MM.1S (cell line): ENCODE results near the gene CPXM2.

Source experiments
- DNase-seq: peaks from one replicate; pipeline ENCODE4 v3.0.0-alpha.2; 2015
- H2AFZ ChIP-seq: fragments of 300-600 bp; sonication (generic); 2 replicates; pipeline ENCODE4 v1.6.0; 2016; ENCODE audit warnings: antibody characterized with exemption, low read length
- H3F3A ChIP-seq: fragments of 300-600 bp; sonication (generic); 2 replicates; pipeline ENCODE4 v1.6.1; 2016; ENCODE audit warnings: mild to moderate bottlenecking, antibody characterized with exemption, low read length, moderate library complexity, mixed read lengths; ENCODE audit not compliant: insufficient read depth
- H3K27ac ChIP-seq: fragments of 300-600 bp; sonication (generic); 2 replicates; pipeline ENCODE4 v1.5.1; 2016; ENCODE audit warnings: mild to moderate bottlenecking, low read length
- H3K27me3 ChIP-seq: fragments of 300-600 bp; sonication (generic); replicated peaks from 2 replicates; pipeline ENCODE4 v1.6.0; 2016; ENCODE audit warnings: low read length; ENCODE audit not compliant: insufficient read depth
- H3K36me3 ChIP-seq: fragments of 300-600 bp; sonication (generic); replicated peaks from 2 replicates; pipeline ENCODE4 v1.6.1; 2016; ENCODE audit warnings: mild to moderate bottlenecking, low read length, mixed read lengths; ENCODE audit not compliant: insufficient read depth
- H3K4me1 ChIP-seq: fragments of 300-600 bp; sonication (generic); 2 replicates; pipeline ENCODE4 v1.6.1; 2016; ENCODE audit warnings: low read length, mixed read lengths
- H3K4me2 ChIP-seq: fragments of 300-600 bp; sonication (generic); 2 replicates; pipeline ENCODE4 v1.6.0; 2016; ENCODE audit warnings: low read depth, low read length
- H3K4me3 ChIP-seq: fragments of 300-600 bp; sonication (generic); 2 replicates; pipeline ENCODE4 v1.5.1; 2016; ENCODE audit warnings: low read length, mixed read lengths
- H3K79me2 ChIP-seq: fragments of 300-600 bp; sonication (generic); 2 replicates; pipeline ENCODE4 v1.6.1; 2016; ENCODE audit warnings: mixed run types, low read length, mixed read lengths
- H3K9ac ChIP-seq: fragments of 300-600 bp; sonication (generic); 2 replicates; pipeline ENCODE4 v1.6.1; 2016; ENCODE audit warnings: low read length, mixed read lengths
- H3K9me2 ChIP-seq: fragments of 300-600 bp; sonication (generic); replicated peaks from 2 replicates; pipeline ENCODE4 v1.6.1; 2016; ENCODE audit warnings: mild to moderate bottlenecking, low read length, mixed read lengths; ENCODE audit not compliant: insufficient read depth
- H3K9me3 ChIP-seq: fragments of 300-600 bp; sonication (generic); replicated peaks from 2 replicates; pipeline ENCODE4 v1.6.1; 2016; ENCODE audit warnings: mild to moderate bottlenecking, low read length, mixed read lengths; ENCODE audit not compliant: insufficient read depth
- H4K20me1 ChIP-seq: fragments of 300-600 bp; sonication (generic); 2 replicates; pipeline ENCODE4 v1.6.1; 2016; ENCODE audit warnings: mild to moderate bottlenecking, low read length, moderate library complexity, mixed read lengths; ENCODE audit not compliant: insufficient read depth
- CTCF ChIP-seq: fragments of 300-600 bp; sonication (generic); IDR thresholded peaks from 2 replicates; pipeline ENCODE4 v1.5.1; 2016; ENCODE audit warnings: antibody characterized with exemption, low read length, mixed read lengths
- EZH2 ChIP-seq: fragments of 300-600 bp; sonication (generic); optimal IDR thresholded peaks from 2 replicates; pipeline ENCODE3; 2017; ENCODE audit warnings: low read depth, mild to moderate bottlenecking, antibody characterized with exemption, low read length, mixed read lengths
- EZH2phosphoT487 ChIP-seq: fragments of 300-600 bp; sonication (generic); IDR thresholded peaks from 2 replicates; pipeline ENCODE4 v1.6.1; 2018; ENCODE audit warnings: antibody characterized with exemption, low read length

Gene CPXM2

GRCh38 chr10:123774132-123774742 lies 117.4 kb downstream of the CPXM2 start:
- DNase-seq, result no peak
- Histone ChIP-seq H3K79me2 (no peaks in the 10 kb centered on the region), H3K9ac (no peak overlapping the region), H3F3A (peaks cover 14% of the 10 kb centered on the region), H4K20me1 (no peaks in the 10 kb centered on the region), H3K36me3 (no peaks in the 10 kb centered on the region), H3K4me1 (no peaks in the 10 kb centered on the region), H3K4me2 (no peak overlapping the region), H3K27ac (no peak overlapping the region), H2AFZ (no peak overlapping the region), H3K9me3 (no peaks in the 10 kb centered on the region), H3K27me3 (peaks cover 10% of the 10 kb centered on the region; the same call in 1 of the 2 replicates), H3K4me3 (no peak overlapping the region), H3K9me2 (no peaks in the 10 kb centered on the region)
- TF ChIP-seq EZH2phosphoT487 (no peak), EZH2 (no peak), CTCF (no peak)

GRCh38 chr10:123772645-123773508 lies 118.7 kb downstream of the CPXM2 start:
- Histone ChIP-seq H3K9me3 (no peaks in the 10 kb centered on the region), H3K9me2 (no peaks in the 10 kb centered on the region), H4K20me1 (no peaks in the 10 kb centered on the region), H3K4me3 (no peak overlapping the region), H3K79me2 (no peaks in the 10 kb centered on the region), H3F3A (peaks cover 14% of the 10 kb centered on the region), H3K4me2 (no peak overlapping the region), H3K27ac (no peak overlapping the region), H2AFZ (no peak overlapping the region), H3K27me3 (peaks cover 12% of the 10 kb centered on the region; the same call in 1 of the 2 replicates), H3K36me3 (no peaks in the 10 kb centered on the region), H3K9ac (no peak overlapping the region), H3K4me1 (no peaks in the 10 kb centered on the region)
- TF ChIP-seq EZH2phosphoT487 (no peak), EZH2 (no peak), CTCF (no peak)
- no peak for DNase-seq

- Histone ChIP-seq H3K4me1 (no peaks in the 10 kb centered on the region), H3K9me2 (no peaks in the 10 kb centered on the region), H3K36me3 (no peaks in the 10 kb centered on the region), H3K4me2 (no peak overlapping the region), H3F3A (peaks cover 14% of the 10 kb centered on the region), H3K4me3 (no peak overlapping the region), H2AFZ (no peak overlapping the region), H3K79me2 (no peaks in the 10 kb centered on the region), H3K27ac (no peak overlapping the region), H4K20me1 (no peaks in the 10 kb centered on the region), H3K9ac (no peak overlapping the region), H3K9me3 (no peaks in the 10 kb centered on the region), H3K27me3 (peaks cover 14% of the 10 kb centered on the region; the same call in 1 of the 2 replicates)
- no peak for TF ChIP-seq EZH2
- no peak for TF ChIP-seq EZH2phosphoT487
- TF ChIP-seq CTCF, result no peak
- DNase-seq, result no peak
These were observed 119.5 kb downstream of the CPXM2 start for GRCh38 chr10:123771877-123772644.
